H1 (cell line): ENCODE results near the gene GNAT1. TPM values are rescaled to one million over a fixed set of nuclear protein-coding genes. Genes with fewer than 3 reads are reported as not detected.

Experiments
- BCL11A ChIP-seq, 2 experiments: IDR thresholded peaks; one replicate each; pipeline ENCODE4 v1.6.1; 2011; ENCODE audit warnings: low read depth in 2 of 2, low read length in 2 of 2, mild to moderate bottlenecking in 2 of 2
- CHD7 ChIP-seq: fragments of 300-600 bp; sonication (generic); IDR thresholded peaks from 2 replicates; pipeline ENCODE4 v1.7.1; 2012; ENCODE audit warnings: low read length, moderate library complexity, mild to moderate bottlenecking, inconsistent platforms; ENCODE audit not compliant: insufficient replicate concordance
- CTBP2 ChIP-seq: IDR thresholded peaks from 2 replicates; pipeline ENCODE4 v1.7.0; 2011; ENCODE audit warnings: borderline replicate concordance, mild to moderate bottlenecking, moderate library complexity, mixed read lengths, low read length; ENCODE audit not compliant: insufficient read depth, insufficient read length
- E2F6 ChIP-seq: IDR thresholded peaks from 2 replicates; pipeline ENCODE4 v1.6.1; 2012; ENCODE audit warnings: inconsistent platforms
- KDM4A ChIP-seq: IDR thresholded peaks from one replicate; pipeline ENCODE4 v1.7.1; 2012; ENCODE audit warnings: low read depth, mild to moderate bottlenecking, moderate library complexity, low read length, inconsistent platforms; ENCODE audit not compliant: severe bottlenecking
- RAD21 ChIP-seq, 2 experiments: IDR thresholded peaks in 1 of 2; conservative IDR thresholded peaks in 1 of 2; 2 replicates each; pipeline ENCODE4 v1.6.1; 2011; ENCODE audit warnings: low read depth in 2 of 2, low read length in 2 of 2, improper control_type of control experiment in 1 of 2, inconsistent platforms in 1 of 2, mild to moderate bottlenecking in 1 of 2, moderate library complexity in 1 of 2
- SIRT6 ChIP-seq: IDR thresholded peaks from one replicate; pipeline ENCODE4 v1.7.1; 2012; ENCODE audit warnings: low read length, inconsistent platforms
- SUZ12 ChIP-seq: fragments of 200-600 bp; sonication (generic); IDR thresholded peaks from 2 replicates; pipeline ENCODE4 v1.6.1; 2012; ENCODE audit warnings: mild to moderate bottlenecking, inconsistent platforms, low read length, moderate library complexity, mixed read lengths
- TAF7 ChIP-seq: optimal IDR thresholded peaks from 2 replicates; pipeline ENCODE3; 2011; ENCODE audit warnings: low read depth, mild to moderate bottlenecking, inconsistent platforms, low read length, moderate library complexity, borderline replicate concordance
- ZNF274 ChIP-seq: IDR thresholded peaks from 2 replicates; pipeline ENCODE4 v1.7.0; 2012; ENCODE audit warnings: low read length, borderline replicate concordance; ENCODE audit errors: extremely low read depth
- polyA plus RNA-seq, 7 experiments: library from polyadenylated mRNA; depleted of rRNA in 3 of 7; stranded (reverse) in 5 of 7; unstranded in 2 of 7; fragments of >200 nt in 5 of 7; fragments of 200-250 nt in 2 of 7; gene quantifications; 1 replicate in 5 of 7; 2 replicates in 1 of 7; 4 replicates in 1 of 7; pipeline versions ENCODE4 v1.2.1 to v1.2.3, GENCODE V29; 2011 to 2013; ENCODE audit warnings: missing spikeins in 2 of 7, mixed read lengths in 2 of 7
- total RNA-seq: library from RNA; stranded (reverse); fragmentation: NEBNext Ultra II Directional; extraction: Animal tissue kit (Norgen Biotek cat#: 25700); gene quantifications from 2 replicates; pipeline ENCODE4 v1.2.1, GENCODE V29; 2021

The GNAT1 gene
- total and polyA plus RNA-seq, 2 of the 8 experiments (the other 6 are each of a cell fraction or from before 2014, with no cell fraction given) = 0.08 TPM; not detected in 1

- TF ChIP-seq CHD7 (no peak), KDM4A (no peak), SUZ12 (no peak), SIRT6 (no peak), TAF7 (no peak), E2F6 (no peak), BCL11A (IDR thresholded peaks at IDR 0.05; ENCODE audit: low read depth in 2 of 2, low read length in 2 of 2) (no peak), ZNF274 (no peak), RAD21 (IDR thresholded peaks at IDR 0.05 in 1 of 2, conservative IDR thresholded peaks at IDR 0.05 in 1 of 2; ENCODE audit: low read depth in 2 of 2, low read length in 2 of 2) (no peak), CTBP2 (no peak)
Observed at GRCh38 chr3:50196253-50196801, 4.9 kb downstream of the GNAT1 start (continued).
